ENCODE data around the gene DENND10. TPM values are rescaled to one million over a fixed set of nuclear protein-coding genes. Genes with fewer than 3 reads are reported as not detected.
A peak's percentile ranks its signal among the peaks of the same experiment; 100 is the strongest.
"Not testable (repeated sequence)": the region's sequence is repeated elsewhere in the genome, so short reads cannot be mapped to it uniquely, and the experiment has no call there.

Gene DENND10
- total RNA-seq, 1 donor: 48.5 TPM

GRCh38 chr10:119165171-119166117 lies 61.5 kb downstream of the DENND10 start, which contains the start of gene SFXN4:
Gene SFXN4 (minus strand): TSS chr10:119165714. CDS start chr10:119165647, 67 bp downstream.
- DNase-seq (ENCODE audit: low read depth in 2 of 3, low spot score in 2 of 3): peak; percentile 63 to 72 (median 70)

- DNase-seq (ENCODE audit: low read depth in 2 of 3, low spot score in 2 of 3): no peak
These were observed 62.2 kb downstream of the DENND10 start for GRCh38 chr10:119166118-119166500.

GRCh38 chr10:119166564-119166963 lies 62.7 kb downstream of the DENND10 start:
- DNase-seq (ENCODE audit: low read depth in 2 of 3, low spot score in 2 of 3): no peak

- no peak for DNase-seq (ENCODE audit: low read depth in 2 of 3, low spot score in 2 of 3)
These were observed 63.1 kb downstream of the DENND10 start for GRCh38 chr10:119167041-119167440.

- no peak for DNase-seq (ENCODE audit: low read depth in 2 of 3, low spot score in 2 of 3)
These were observed 70.2 kb downstream of the DENND10 start for GRCh38 chr10:119174109-119174508.

- DNase-seq (ENCODE audit: low read depth in 2 of 3, low spot score in 2 of 3): no peak
These were observed 72.3 kb downstream of the DENND10 start for GRCh38 chr10:119176166-119176565.

- no peak for DNase-seq (ENCODE audit: low read depth in 2 of 3, low spot score in 2 of 3)
These were observed 73.9 kb downstream of the DENND10 start for GRCh38 chr10:119177708-119178371.

- peak; percentile 75 to 90 (median 88) for DNase-seq (ENCODE audit: low read depth in 2 of 3, low spot score in 2 of 3)
These were observed 74.6 kb downstream of the DENND10 start, which contains the start of gene PRDX3 for GRCh38 chr10:119178372-119179119. Gene PRDX3 (minus strand): TSS chr10:119178812. CDS start chr10:119178790, 22 bp downstream.

GRCh38 chr10:119180850-119181400 lies 77.0 kb downstream of the DENND10 start:
- DNase-seq (ENCODE audit: low read depth in 2 of 3, low spot score in 2 of 3): not testable (repeated sequence)

- no peak for DNase-seq (ENCODE audit: low read depth in 2 of 3, low spot score in 2 of 3)
These were observed 79.9 kb downstream of the DENND10 start for GRCh38 chr10:119183664-119184412.

Small RNA genes within 50 kb of the gene (small RNA-seq; reads per million reads assigned to genes)
- not detected for gene AL355598.1
- not detected for gene RF00413
- not detected for gene SNORA19

Other genes starting within 250 kb of the DENND10 start
- gene NANOS1, start 74.4 kb upstream of the DENND10 start, total RNA-seq: 0.27 TPM
- gene EIF3A, start 23.3 kb upstream of the DENND10 start, total RNA-seq: 64.1 TPM
- gene SFXN4, start 61.6 kb downstream of the DENND10 start, total RNA-seq: 16.2 TPM
- 71.9 TPM for gene PRDX3, start 74.7 kb downstream of the DENND10 start, total RNA-seq
- 2.2 TPM for gene GRK5, start 103.5 kb downstream of the DENND10 start, total RNA-seq

All from hematopoietic multipotent progenitor cell (in vitro differentiated cells).